Right renal pelvis (tissue), 4 donors: ENCODE results near the gene PLCL1. TPM values are rescaled to one million over a fixed set of nuclear protein-coding genes. Genes with fewer than 3 reads are reported as not detected.

Source experiments
- DNase-seq, 4 donors: peaks; one replicate each; pipeline ENCODE4 v3.0.0-alpha.2; 2013; ENCODE audit warnings: low read depth in 4 of 4, low spot score in 3 of 4, missing footprints in 1 of 4
- polyA plus RNA-seq, 4 donors: library from polyadenylated mRNA; unstranded; fragments of 120-200 nt; gene quantifications; one replicate each; pipeline ENCODE4 v1.2.1, GENCODE V29; 2013; ENCODE audit not compliant: insufficient read length in 4 of 4

The PLCL1 gene
- polyA plus RNA-seq, 4 donors: 15.2 to 22.5 (median 18.6) TPM

DNA sequence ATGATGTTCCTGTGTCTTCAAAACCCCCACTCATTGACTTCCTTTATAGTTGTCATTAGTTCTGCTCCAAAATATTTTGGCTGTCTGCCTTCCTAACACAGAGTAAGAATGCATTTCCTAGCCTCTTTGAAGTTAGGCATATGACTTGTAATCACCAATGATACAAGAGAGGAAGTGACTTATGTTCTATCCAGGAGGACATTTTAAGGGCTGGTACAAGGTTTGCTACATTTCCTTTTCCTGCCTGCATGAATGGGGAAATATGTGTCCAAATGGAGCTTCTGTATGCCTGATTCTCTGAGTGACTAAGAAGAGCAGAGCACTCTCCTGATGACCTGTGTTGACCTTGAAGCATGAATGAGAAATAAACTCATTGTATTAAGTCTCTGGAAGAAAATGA is 115.1 kb downstream of the PLCL1 start:
- no peak for DNase-seq

DNA sequence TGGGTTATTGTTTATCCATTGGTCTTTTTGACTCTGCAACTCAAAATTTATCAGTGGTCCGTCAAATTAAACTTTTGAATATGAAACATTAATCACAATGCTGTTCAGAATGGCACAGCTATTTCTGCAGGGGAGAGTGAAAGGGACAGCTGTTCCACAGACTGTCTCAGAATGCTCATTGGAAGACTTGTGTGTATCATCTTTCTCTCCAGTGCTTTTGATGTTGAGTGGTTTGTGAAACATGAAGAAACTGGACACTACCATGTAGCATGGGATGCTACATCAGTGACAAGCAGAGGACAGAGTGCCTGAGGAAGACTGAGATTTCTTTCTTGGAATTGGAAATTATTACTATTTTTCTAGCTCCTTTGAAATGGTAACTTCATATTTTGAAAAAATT is 115.7 kb downstream of the PLCL1 start:
- no peak for DNase-seq

DNA sequence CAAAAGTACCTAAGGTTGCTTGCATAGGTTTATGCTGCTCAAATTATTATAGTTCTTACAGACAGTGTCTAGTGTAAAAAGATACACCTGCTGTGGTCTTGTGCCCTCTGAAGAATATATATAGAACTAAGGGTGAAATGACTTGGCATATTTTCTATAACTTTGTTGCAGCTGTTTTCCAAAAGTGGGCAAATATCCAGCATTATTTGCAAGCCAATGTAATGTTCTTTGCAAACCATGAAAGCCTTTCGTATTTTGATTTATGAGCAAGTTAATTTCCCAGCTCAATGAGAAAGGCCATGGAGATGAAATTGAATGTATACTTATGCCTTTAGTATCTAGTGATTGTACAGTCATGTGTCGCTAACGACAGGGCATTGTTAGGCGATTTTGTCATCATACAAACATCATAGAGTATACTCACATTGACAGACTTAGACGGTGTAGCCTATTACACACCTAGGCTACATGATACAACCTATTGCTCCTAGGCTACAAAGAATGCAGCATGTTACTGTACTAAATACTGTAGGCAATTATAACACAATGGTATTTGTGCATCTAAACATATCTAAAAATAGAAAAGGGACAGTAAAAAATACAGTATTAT is 116.3 kb downstream of the PLCL1 start:
- no peak for DNase-seq

DNA sequence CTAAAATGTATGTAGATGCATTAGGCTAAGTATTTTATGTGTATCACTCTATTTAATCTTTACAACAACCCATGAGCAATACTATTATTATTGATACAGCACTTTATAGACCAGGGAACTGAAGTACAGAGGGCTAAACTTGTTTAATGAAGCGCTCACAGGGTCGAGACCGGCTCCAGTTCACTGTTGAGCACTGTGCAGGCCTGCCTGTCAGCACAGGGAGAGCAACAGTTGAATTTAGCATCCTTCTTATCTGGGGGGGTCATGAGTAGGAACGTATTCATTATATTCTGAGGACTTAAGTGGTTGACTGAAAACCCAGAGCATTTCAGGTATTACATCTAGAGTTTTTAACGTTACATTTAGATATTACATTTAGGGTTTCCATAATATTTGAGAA is 120.1 kb downstream of the PLCL1 start:
- DNase-seq: no peak

DNA sequence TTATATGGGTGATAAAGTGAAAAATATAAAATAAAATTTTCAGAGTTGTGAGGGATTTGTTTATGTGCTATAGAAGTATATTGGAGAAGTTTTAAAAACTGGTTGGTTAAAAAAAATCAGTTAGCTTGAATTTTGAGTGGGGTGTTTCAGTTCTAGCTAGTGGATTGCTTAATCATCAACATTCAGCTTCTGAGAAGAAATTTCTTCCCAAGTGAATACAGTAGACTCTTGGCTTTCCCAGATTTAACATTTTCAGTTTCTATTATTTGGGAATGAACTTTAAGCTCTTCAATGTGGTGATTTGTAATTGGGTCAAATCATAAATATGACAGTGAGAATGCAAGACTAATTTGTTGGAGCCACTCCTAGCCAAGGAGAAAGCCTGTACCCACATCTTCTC is 120.8 kb downstream of the PLCL1 start:
- DNase-seq: no peak

DNA sequence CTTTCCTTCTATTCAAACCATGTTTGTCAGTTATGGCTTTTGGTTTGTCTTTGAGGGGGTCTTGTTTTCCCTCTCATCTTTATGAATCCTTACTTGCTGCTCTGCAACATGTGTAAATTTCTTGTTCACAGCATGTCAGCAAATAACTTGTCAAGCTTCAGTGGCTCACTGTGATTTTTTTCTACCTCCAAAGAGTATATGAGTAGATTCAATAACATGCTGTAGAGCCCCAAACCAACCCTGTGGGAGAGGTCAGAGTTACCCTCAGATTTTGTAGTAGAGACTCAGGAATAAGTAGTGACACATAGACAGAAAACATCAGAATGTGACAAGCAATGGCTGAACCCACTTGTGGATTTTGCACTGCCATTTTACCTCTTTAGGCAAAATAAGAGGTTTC is 121.6 kb downstream of the PLCL1 start:
- no peak for DNase-seq

DNA sequence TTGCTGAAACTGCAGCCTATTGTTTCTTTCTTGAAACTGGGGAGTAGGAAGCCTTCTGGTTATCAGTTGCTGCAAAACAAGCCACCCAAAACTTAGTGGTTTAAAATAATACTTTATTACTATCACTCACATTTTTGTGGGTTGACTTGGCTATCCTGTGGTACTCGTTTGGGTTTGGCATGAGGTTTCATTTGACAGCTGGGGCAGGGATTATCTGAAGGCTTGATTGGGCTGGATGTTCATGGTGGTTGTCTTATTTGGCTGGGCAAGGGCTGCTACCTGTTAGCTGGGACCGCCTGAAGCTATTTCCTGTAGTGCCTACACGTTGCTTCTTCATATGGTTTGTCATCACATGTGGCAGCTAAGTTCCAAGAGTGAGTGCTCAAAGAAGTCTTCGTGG is 122.3 kb downstream of the PLCL1 start:
- no peak for DNase-seq

DNA sequence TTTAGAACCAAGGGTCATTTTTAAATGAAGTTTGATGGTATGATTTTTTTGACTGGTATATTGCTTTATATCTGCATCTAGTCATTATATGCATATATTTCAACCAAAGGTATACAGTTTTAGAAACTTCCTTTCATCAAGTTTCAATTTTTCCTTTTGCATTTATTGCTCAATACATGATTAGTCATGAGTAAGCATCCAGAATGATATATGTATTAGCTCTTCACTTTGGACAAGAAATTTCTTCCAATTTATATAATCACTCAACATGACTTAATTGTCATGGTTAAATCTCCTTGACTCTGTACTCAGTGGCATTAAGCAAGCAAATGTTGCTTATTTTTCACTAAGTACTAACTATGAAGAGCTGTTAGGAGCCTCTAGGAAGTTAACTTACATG is 123.6 kb downstream of the PLCL1 start:
- no peak for DNase-seq

DNA sequence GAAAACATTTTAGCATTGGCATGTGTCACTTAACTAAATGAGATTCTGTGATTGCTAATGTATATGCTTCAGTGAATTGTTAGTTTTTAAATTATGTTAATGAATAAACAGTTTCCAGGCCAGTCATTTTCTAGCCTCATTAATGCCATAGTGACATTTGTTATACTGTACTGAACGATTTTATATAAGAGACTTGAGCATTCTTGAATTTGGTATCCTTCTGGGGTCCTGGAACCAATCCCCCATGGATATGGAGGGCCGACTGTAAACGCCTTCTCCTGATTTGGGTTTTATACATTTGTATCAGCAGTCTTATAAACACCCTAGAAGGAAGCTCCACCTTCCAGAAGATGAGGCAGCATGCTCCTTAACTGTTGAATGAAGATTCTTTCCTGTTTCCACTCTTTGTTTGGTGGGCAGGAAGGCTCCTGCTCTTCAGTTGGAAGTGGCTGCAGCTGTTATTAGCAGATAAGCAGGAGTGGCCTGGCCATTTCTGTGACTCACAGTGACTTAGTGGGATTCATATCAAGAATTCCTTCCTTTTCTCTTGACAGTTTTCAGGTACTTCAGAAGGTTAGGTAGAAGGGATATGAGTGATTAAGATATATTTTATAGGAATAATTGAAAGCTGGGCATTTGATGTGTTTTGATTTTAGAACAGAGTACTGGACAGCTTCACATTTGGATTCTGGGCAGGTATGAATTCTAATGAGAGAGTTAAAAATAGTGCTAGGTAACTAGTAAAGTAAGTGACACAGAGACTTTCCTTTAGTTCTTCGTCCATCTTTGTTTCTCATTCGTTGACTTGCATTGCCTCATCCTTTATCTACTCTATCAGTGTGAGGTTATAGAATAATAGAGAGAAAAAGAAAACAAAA is 124.9 kb downstream of the PLCL1 start:
- no peak for DNase-seq

DNA sequence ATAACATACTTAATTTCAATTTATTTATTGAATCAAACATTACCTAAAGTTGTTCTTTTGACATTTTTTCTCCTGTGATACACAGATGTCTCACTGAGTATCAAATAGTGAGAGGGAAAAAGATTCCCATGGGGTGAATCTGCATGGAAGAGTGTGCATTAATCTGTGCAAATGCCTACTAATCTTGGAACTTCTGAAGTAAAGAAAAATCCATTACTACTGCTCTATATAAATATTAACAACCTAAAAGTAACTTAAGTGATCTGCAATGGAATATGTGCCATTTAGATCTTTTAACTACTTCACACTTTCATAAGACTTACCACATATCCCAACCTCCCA is 125.5 kb downstream of the PLCL1 start:
- no peak for DNase-seq

DNA sequence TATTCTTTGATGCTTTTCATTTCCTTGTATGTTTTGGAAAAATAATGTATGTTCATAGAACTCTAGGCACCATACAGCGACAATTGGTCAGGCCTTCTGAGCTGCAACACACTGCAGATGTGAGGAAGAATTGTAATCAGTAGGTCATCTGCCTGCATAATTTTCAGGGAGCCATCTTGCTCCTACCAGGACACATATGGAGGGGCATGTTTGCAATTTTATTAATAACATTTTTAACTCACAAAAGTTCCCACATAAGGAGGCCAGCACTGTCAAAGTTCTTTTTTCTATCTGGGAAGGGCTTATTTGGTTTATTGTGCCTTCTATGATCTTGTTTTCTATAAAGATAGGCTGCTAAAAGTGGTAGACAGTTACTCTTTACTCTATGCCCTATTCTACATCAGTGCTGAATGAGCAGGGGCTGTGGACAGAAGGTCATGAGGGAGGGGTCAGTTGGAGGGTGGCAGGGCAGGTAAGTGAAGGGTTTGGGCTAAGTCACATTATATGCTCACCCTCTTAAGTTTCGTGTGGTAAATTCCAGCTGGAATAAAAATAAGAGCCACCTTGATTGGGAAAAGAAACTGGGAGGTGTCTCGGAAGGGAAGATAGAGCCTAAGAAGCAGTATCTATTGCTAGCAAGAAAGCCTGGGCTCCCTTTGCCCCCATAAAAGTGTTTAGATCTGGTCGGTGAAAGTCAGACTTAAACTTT is 126.3 kb downstream of the PLCL1 start:
- no peak for DNase-seq

DNA sequence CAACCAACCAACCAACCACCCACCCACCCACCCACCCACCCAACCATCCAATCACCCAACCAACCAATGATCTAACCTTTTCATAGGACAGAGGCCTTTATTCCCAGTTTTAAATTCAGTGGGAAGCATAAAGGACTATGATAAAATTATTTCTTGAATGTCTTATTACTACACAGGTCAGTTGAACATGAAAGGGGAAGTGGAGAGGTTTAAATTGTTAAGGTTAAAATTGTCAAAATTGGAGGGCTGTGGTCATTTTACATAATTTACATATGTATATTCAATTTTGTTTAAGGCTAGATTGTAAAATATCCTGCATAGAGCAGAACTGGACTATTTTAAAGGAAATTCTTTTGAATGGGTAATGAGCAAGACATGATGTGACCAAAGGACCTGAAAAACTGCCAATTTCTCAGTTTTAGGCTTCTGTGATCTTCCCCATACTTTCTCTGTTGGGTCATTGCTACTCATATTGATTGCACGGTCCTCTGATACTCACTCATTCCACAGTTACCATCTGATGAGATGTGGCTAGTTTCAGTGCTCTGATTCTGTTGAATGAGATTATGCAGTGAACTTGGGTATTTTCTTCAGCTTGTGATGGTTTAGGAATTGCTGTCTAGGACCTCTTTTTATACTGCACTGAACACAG is 127.4 kb downstream of the PLCL1 start:
- no peak for DNase-seq

DNA sequence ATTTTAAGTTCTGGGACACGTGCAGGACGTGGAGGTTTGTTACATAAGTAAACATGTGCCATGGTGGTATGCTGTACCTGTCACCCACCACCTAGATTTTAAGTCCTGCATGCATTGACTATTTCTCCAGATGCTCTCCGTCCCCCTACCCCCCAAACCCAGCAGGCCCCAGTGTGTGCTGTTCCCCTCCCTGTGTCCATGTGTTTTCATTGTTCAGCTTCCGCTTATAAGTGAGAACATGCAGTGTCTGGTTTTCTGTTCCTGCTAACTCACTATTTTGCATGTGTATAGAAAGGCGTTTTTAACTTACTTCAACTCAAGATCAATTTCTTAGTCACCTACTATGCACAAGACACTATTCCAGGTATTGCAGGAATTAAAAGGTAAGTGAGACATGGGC is 128.0 kb downstream of the PLCL1 start:
- DNase-seq: no peak

DNA sequence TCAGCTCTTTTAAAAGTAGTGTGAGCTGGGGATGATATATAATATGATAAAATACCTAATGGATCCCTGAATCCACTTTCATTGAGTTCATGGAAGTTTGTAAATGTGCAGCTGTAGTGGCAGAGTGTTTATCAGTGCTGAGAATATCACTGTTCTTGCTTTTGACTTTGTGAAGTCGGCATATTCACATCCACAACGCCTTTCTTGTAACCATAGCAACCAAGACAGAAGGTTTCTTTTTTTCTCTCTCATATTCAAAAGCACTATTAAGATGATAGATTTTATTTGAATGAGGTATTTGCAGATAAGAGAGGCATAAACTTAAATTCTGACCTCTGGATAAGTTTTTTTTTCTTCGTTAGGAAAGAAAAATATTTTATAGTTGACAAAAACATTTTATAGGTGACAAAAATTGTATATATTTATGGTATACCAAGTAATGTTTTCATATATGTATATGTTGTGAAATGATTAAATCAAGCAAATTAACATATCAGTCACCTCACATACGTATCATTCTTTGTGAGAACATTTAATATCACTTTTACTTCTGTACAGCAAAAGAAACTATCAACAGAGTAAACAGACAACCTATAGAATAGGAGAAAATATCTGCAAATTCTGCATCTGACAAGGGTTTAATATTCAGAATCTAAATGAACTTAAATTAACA is 130.0 kb downstream of the PLCL1 start:
- DNase-seq: no peak

DNA sequence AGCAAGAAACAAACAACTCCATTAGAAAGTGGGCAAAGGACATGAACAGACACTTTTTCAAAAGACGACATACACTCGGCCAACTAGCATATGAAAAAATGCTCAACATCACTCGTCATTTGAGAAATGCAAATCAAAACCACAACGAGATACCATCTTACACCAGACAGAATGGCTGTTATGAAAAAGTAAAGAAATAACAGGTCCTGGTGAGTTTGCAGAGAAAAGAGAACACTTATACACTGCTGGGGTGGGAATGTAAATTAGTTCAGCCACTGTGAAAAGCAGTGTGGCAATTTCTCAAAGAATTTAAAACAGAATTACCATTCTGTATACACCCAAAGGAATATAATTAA is 130.5 kb downstream of the PLCL1 start:
- no peak for DNase-seq

DNA sequence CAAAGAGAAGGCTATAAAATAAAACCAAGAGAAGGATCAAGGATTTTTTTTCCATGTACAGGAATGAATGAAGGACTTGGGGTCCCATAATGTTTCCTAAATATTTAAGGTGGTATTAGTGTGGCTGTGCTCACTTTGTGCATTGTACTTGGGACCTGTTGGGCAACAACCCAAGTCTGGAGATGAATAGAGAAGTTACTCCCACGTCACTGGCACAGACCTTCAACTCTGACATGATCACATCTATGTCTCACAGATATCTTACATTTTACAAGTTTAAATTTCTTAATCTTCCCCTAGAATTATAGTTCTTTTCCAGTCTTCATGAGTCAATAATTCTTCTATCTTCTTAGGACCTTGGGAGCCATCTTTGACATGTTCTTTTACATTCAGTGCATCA is 133.4 kb downstream of the PLCL1 start:
- no peak for DNase-seq

DNA sequence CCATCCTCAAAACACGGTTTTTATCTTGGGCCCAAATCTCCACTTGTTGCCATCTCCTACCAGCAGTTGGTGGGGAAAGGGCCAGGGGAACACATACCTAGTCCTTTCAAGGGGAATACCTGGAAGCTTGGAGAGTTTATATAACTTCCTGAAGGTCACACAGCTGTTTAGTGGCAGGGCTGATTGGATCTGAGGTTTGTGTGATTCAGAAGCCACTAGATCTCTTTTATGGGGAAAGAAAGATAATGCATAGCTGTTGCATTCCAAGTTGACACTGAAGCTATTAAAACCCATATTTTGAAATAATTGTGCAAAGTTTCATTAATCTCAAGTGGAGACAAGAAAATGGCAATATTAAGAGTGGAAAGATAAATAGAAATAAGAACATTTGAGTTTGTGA is 134.2 kb downstream of the PLCL1 start:
- DNase-seq: no peak

DNA sequence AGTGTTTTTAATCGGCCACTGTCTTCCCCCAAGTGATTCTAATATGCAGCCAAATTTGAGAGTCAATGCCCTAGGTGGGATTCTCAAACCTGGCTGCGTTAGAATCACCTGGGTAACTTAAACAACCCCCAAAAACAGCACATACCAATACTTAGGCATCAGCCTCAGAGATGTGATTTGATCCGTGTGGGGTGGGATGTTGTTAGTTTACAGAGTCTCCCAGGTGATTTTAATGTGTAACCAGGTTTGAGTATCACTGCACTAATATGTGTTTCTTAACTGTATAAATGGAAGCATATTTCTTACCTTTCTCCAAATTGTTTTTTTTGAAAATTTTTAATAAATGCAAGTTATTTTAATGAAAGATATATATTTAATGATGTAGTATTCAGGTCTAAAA is 135.4 kb downstream of the PLCL1 start:
- DNase-seq: no peak

DNA sequence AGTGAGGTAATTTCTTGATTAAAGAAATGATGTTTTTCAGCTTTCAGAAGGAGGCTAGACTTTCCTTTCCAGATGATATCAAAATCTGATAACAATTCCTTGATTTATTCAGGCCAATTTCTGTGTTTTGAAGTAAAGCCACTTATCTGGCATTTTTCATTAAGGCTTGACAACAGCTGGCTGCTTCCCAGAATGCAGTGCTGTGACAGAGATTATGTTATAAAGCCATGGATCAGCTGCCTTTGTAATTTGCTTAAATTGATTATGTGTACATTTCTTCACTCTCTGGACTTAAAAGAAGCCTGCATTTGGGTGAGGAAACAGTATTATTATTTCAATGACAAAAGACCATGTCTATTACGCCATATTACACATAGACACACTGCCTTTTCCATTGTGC is 136.0 kb downstream of the PLCL1 start:
- no peak for DNase-seq

DNA sequence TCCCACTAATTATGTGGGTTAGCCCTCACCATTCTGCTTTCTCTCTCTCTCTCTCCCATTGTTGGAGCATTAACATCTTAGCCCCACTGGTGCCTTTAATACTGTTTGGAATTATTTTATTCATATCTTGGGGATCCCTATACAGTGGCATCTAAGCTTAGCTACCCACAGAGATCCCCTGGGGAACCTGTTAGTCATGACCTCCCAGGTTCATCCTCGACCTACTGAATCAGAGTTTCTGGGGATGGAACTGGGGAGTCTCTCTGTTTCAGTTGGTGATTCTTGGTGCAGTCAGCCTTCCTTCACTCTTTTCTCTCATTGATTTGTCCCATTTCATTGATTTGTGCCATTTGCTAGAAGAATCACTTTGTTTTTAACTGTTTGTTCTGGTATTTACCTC is 137.3 kb downstream of the PLCL1 start:
- DNase-seq: no peak

DNA sequence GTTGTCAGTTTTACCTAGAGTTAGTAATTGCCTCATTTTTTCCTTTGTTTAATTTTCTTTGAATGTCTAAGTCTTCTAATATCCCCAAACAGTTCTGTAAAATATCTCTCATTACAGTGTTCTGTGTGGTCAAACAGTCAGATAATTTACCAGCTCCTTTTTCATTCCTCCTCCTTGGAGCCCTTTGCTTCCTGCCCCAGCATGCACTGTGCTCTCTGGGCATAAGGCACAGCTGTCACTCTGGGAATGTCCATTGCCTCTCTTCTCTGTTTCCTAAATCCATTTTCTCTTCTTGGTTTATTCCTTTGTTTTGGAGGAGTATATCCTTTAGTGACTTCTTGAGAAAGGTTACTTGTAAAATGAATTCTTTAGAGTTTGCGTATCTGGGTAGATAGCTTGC is 139.3 kb downstream of the PLCL1 start:
- no peak for DNase-seq
